H1 (cell line): ENCODE results near the gene TAAR9. TPM values are rescaled to one million over a fixed set of nuclear protein-coding genes. Genes with fewer than 3 reads are reported as not detected.

Experiments used
- EP300 ChIP-seq, 2 experiments: IDR thresholded peaks; 1 replicate in 1 of 2; 2 replicates in 1 of 2; pipeline ENCODE4 v1.6.1; 2011 to 2012; ENCODE audit warnings: low read depth in 2 of 2, low read length in 2 of 2, mild to moderate bottlenecking in 2 of 2, borderline replicate concordance in 1 of 2, inconsistent platforms in 1 of 2, moderate library complexity in 1 of 2
- HDAC6 ChIP-seq: IDR thresholded peaks from one replicate; pipeline ENCODE4 v1.7.1; 2012; ENCODE audit warnings: low read depth, mild to moderate bottlenecking, inconsistent platforms, low read length, moderate library complexity
- JUN ChIP-seq: IDR thresholded peaks from 2 replicates; pipeline ENCODE4 v1.6.1; 2011; ENCODE audit warnings: low read depth, mild to moderate bottlenecking, improper control_type of control experiment, low read length
- POU5F1 ChIP-seq: IDR thresholded peaks from 2 replicates; pipeline ENCODE4 v1.6.1; 2011; ENCODE audit warnings: low read depth, mild to moderate bottlenecking, low read length, moderate library complexity
- SP2 ChIP-seq: IDR thresholded peaks from 2 replicates; pipeline ENCODE4 v1.6.1; 2012; ENCODE audit warnings: mild to moderate bottlenecking, low read length, inconsistent platforms
- YY1 ChIP-seq: IDR thresholded peaks from 2 replicates; pipeline ENCODE4 v1.6.1; 2011; ENCODE audit warnings: low read depth, mild to moderate bottlenecking, low read length
- polyA plus RNA-seq, 7 experiments: library from polyadenylated mRNA; depleted of rRNA in 3 of 7; stranded (reverse) in 5 of 7; unstranded in 2 of 7; fragments of >200 nt in 5 of 7; fragments of 200-250 nt in 2 of 7; gene quantifications; 1 replicate in 5 of 7; 2 replicates in 1 of 7; 4 replicates in 1 of 7; pipeline versions ENCODE4 v1.2.1 to v1.2.3, GENCODE V29; 2011 to 2013; ENCODE audit warnings: missing spikeins in 2 of 7, mixed read lengths in 2 of 7
- total RNA-seq: library from RNA; stranded (reverse); fragmentation: NEBNext Ultra II Directional; extraction: Animal tissue kit (Norgen Biotek cat#: 25700); gene quantifications from 2 replicates; pipeline ENCODE4 v1.2.1, GENCODE V29; 2021

TAAR9 gene
- total and polyA plus RNA-seq, 2 of the 8 experiments (the other 6 are each of a cell fraction or from before 2014, with no cell fraction given), result not detected

- no peak for TF ChIP-seq POU5F1
- no peak for TF ChIP-seq EP300 (IDR thresholded peaks at IDR 0.05; ENCODE audit: borderline replicate concordance in 1 of 2, low read depth in 2 of 2, low read length in 2 of 2)
- TF ChIP-seq HDAC6, result no peak
- no peak for TF ChIP-seq SP2
- no peak for TF ChIP-seq JUN
- no peak for TF ChIP-seq YY1
Observed at GRCh38 chr6:132491303-132491702, 46.8 kb upstream of the TAAR9 start (continued).
